SK-N-DZ (cell line): ENCODE results near the gene PRR5L.
"Not testable (repeated sequence)": the region's sequence is repeated elsewhere in the genome, so short reads cannot be mapped to it uniquely, and the experiment has no call there.

Experiments
- DNase-seq: peaks from one replicate; pipeline ENCODE4 v3.0.0-alpha.2; 2015; ENCODE audit warnings: low spot score

The PRR5L gene

GRCh38 chr11:36458129-36458915, 162.2 kb downstream of the PRR5L start:
- no peak for DNase-seq

- no peak for DNase-seq
Observed at GRCh38 chr11:36459046-36459445, 163.0 kb downstream of the PRR5L start.

GRCh38 chr11:36460220-36460619, 164.1 kb downstream of the PRR5L start:
- DNase-seq: no peak

GRCh38 chr11:36462321-36462720, 166.2 kb downstream of the PRR5L start:
- no peak for DNase-seq

GRCh38 chr11:36463781-36464180, 167.7 kb downstream of the PRR5L start:
- no peak for DNase-seq

GRCh38 chr11:36464720-36465119, 168.6 kb downstream of the PRR5L start:
- DNase-seq: no peak

GRCh38 chr11:36465449-36466163, 169.5 kb downstream of the PRR5L start:
- DNase-seq: no peak

- DNase-seq: no peak
Observed at GRCh38 chr11:36467012-36467411, 170.9 kb downstream of the PRR5L start.

- DNase-seq: no peak
Observed at GRCh38 chr11:36467916-36468315, 171.8 kb downstream of the PRR5L start.

- no peak for DNase-seq
Observed at GRCh38 chr11:36469063-36469462, 173.0 kb downstream of the PRR5L start.

- no peak for DNase-seq
Observed at GRCh38 chr11:36469881-36470802, 174.1 kb downstream of the PRR5L start.

GRCh38 chr11:36471577-36471976, 175.5 kb downstream of the PRR5L start:
- DNase-seq: no peak

GRCh38 chr11:36475192-36475591, 179.1 kb downstream of the PRR5L start:
- no peak for DNase-seq

- peak; percentile 64 for DNase-seq
Observed at GRCh38 chr11:36478700-36479329, 182.7 kb downstream of the PRR5L start.

GRCh38 chr11:36480833-36481232, 184.7 kb downstream of the PRR5L start:
- no peak for DNase-seq

- DNase-seq: not testable (repeated sequence)
Observed at GRCh38 chr11:36483042-36483441, 187.0 kb downstream of the PRR5L start.

- no peak for DNase-seq
Observed at GRCh38 chr11:36485298-36486002, 189.4 kb downstream of the PRR5L start.

- DNase-seq: no peak
Observed at GRCh38 chr11:36487619-36488018, 191.5 kb downstream of the PRR5L start.

- no peak for DNase-seq
Observed at GRCh38 chr11:36488096-36488495, 192.0 kb downstream of the PRR5L start.

GRCh38 chr11:36490026-36490806, 194.1 kb downstream of the PRR5L start:
- no peak for DNase-seq
